ENCODE measurements around the gene CCDC59. TPM values are rescaled to one million over a fixed set of nuclear protein-coding genes. Genes with fewer than 3 reads are reported as not detected.

CCDC59 gene
- total and polyA plus RNA-seq, 10 of the 15 experiments (the other 5 are each of a cell fraction or from before 2014, with no cell fraction given): 30.4 to 128 (median 84.0) TPM

- H3K27ac ChIP-seq (ENCODE audit: control insufficient read depth, insufficient read depth): no peak overlapping the region
- WGBS (ENCODE audit: insufficient coverage, insufficient replicate concordance, low lambda C conversion rate, missing lambda C conversion rate): 100% methylated on average over 1 of the region's 1 CpG
- SMC1A ChIA-PET (ENCODE audit: uncharacterized antibody, unreplicated experiment): no interaction called here
- no peaks in the 10 kb centered on the region for H3K27me3 ChIP-seq (replicated peaks in 1 of 2; ENCODE audit: control insufficient read depth in 2 of 2, insufficient read depth in 2 of 2, low read length in 1 of 2)
- no peak overlapping the region for H3K4me2 ChIP-seq (ENCODE audit: control insufficient read depth, insufficient read depth)
- ATAC-seq (no peak), FAIRE-seq (no peak), DNase-seq (ENCODE audit: low read depth, low spot score) (no peak)
- RAD21 ChIA-PET (ENCODE audit: unreplicated experiment): no interaction called here
- H3K4me1 ChIP-seq (ENCODE audit: control insufficient read depth, insufficient read depth, low read length): no peaks in the 10 kb centered on the region
- H3K4me3 ChIP-seq: no peak overlapping the region
- no peak overlapping the region for H2AFZ ChIP-seq (ENCODE audit: control insufficient read depth, low read depth, low read length)
- POLR2A ChIA-PET: no interaction called here
- H3K36me3 ChIP-seq (ENCODE audit: control insufficient read depth in 2 of 2, insufficient read depth in 2 of 2, low read length in 1 of 2): no peaks in the 10 kb centered on the region
- no peak overlapping the region for H3K9ac ChIP-seq (ENCODE audit: control insufficient read depth, insufficient read depth, low read length)
- no peaks in the 10 kb centered on the region for H4K20me1 ChIP-seq (ENCODE audit: control insufficient read depth, insufficient read depth)
- in situ Hi-C loops (cut with MboI): no loop called here
- CTCF ChIA-PET: no interaction called here
- H3K9me3 ChIP-seq (replicated peaks; ENCODE audit: control insufficient read depth, insufficient read depth, low read length): no peaks in the 10 kb centered on the region
- TF ChIP-seq NFYA (IDR thresholded peaks at IDR 0.05; ENCODE audit: borderline replicate concordance, low read depth, low read length) (no peak), SRF (IDR thresholded peaks at IDR 0.05; ENCODE audit: low read depth in 2 of 2, low read length in 2 of 2) (no peak), SREBF2 (IDR thresholded peaks at IDR 0.05; ENCODE audit: low read length) (no peak), POU2F2 (IDR thresholded peaks at IDR 0.05; ENCODE audit: borderline replicate concordance, low read depth, low read length) (no peak), CEBPB (IDR thresholded peaks at IDR 0.05; ENCODE audit: borderline replicate concordance in 1 of 2, low read depth in 2 of 2, low read length in 2 of 2) (no peak), EGR1 (IDR thresholded peaks at IDR 0.05; ENCODE audit: borderline replicate concordance in 1 of 2, low read depth in 2 of 2, low read length in 2 of 2) (no peak), SMC3 (IDR thresholded peaks at IDR 0.05; ENCODE audit: borderline replicate concordance, low read length) (no peak), POLR2AphosphoS2 (IDR thresholded peaks at IDR 0.05; ENCODE audit: low read depth, low read length) (no peak), ZBED1 (IDR thresholded peaks at IDR 0.05; ENCODE audit: borderline replicate concordance) (no peak)
- TF ChIP-seq, protein P1, sequence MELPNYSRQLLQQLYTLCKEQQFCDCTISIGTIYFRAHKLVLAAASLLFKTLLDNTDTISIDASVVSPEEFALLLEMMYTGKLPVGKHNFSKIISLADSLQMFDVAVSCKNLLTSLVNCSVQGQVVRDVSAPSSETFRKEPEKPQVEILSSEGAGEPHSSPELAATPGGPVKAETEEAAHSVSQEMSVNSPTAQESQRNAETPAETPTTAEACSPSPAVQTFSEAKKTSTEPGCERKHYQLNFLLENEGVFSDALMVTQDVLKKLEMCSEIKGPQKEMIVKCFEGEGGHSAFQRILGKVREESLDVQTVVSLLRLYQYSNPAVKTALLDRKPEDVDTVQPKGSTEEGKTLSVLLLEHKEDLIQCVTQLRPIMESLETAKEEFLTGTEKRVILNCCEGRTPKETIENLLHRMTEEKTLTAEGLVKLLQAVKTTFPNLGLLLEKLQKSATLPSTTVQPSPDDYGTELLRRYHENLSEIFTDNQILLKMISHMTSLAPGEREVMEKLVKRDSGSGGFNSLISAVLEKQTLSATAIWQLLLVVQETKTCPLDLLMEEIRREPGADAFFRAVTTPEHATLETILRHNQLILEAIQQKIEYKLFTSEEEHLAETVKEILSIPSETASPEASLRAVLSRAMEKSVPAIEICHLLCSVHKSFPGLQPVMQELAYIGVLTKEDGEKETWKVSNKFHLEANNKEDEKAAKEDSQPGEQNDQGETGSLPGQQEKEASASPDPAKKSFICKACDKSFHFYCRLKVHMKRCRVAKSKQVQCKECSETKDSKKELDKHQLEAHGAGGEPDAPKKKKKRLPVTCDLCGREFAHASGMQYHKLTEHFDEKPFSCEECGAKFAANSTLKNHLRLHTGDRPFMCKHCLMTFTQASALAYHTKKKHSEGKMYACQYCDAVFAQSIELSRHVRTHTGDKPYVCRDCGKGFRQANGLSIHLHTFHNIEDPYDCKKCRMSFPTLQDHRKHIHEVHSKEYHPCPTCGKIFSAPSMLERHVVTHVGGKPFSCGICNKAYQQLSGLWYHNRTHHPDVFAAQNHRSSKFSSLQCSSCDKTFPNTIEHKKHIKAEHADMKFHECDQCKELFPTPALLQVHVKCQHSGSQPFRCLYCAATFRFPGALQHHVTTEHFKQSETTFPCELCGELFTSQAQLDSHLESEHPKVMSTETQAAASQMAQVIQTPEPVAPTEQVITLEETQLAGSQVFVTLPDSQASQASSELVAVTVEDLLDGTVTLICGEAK (IDR thresholded peaks at IDR 0.05; ENCODE audit: borderline replicate concordance): no peak
- intact Hi-C loops (cut with micrococcal nuclease; ENCODE audit: unreplicated experiment): no loop called here
- H3K79me2 ChIP-seq (ENCODE audit: control insufficient read depth, insufficient read depth, low read length): no peaks in the 10 kb centered on the region
- BruUV-seq (replicated peaks): no TSS peak
These were observed 48.5 kb upstream of the CCDC59 start for GRCh38 chr12:82406651-82407050.

Measured in GM12878 (cell line).